ENCODE measurements around the gene KRTAP9-3. TPM values are rescaled to one million over a fixed set of nuclear protein-coding genes. Genes with fewer than 3 reads are reported as not detected.
"Not testable (repeated sequence)": the region's sequence is repeated elsewhere in the genome, so short reads cannot be mapped to it uniquely, and the experiment has no call there.

KRTAP9-3 gene
- total and polyA plus RNA-seq, 7 experiments from 2014 or later, result not detected

DNA sequence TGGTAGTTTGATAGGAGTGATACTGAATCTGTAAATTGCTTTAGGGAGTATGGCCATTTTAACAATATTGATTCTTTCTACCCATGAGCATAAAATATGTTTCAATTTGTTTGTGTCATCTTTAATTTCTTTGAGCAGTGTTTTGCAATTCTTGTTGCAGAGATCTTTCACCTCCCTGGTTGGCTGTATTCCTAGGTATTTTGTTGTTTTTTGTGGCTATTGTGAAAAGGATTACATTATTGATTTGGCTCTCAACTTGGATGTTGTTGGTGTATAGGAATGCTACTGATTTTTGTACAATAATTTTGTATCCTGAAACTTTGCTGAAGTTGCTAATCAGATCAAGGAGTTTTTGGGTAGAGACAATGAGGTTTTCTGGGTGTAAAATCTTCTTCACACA is 26.2 kb downstream of the KRTAP9-3 start:
- H3K4me3 ChIP-seq (ENCODE audit: low read length), result no peak overlapping the region
- H3K9me3 ChIP-seq (ENCODE audit: control insufficient read depth in 2 of 3, low read length in 3 of 3), result no peaks in the 10 kb centered on the region
- intact Hi-C loops (cut with micrococcal nuclease), result no loop called here
- Mint-ChIP-seq H3K27me3 (peaks cover 0 to 50% (median 16%) of the 10 kb centered on the region in 5 donors), H3K4me3 (no peak overlapping the region), H3K9me3 (no peaks in the 10 kb centered on the region), H3K4me1 (peaks cover 0 to 25% (median 14%) of the 10 kb centered on the region in 7 donors), H3K36me3 (no peaks in the 10 kb centered on the region), H3K27ac (no peak overlapping the region)
- no peaks in the 10 kb centered on the region for H3K4me1 ChIP-seq (ENCODE audit: control insufficient read depth in 2 of 2, insufficient read depth in 2 of 2, low read length in 2 of 2)
- POLR2A ChIA-PET, result no interaction called here
- no peak overlapping the region for H3K27ac ChIP-seq (ENCODE audit: low read depth, low read length)
- peaks cover 0 to 6% of the 10 kb centered on the region in 2 donors for H3K27me3 ChIP-seq (ENCODE audit: control insufficient read depth in 2 of 2, insufficient read depth in 2 of 2, low read length in 2 of 2)
- CTCF ChIA-PET, result no interaction called here
- ATAC-seq (no peak), DNase-seq (no peak)
- no peaks in the 10 kb centered on the region for H3K36me3 ChIP-seq (ENCODE audit: control insufficient read depth in 2 of 3, insufficient read depth in 3 of 3, low read length in 3 of 3)

DNA sequence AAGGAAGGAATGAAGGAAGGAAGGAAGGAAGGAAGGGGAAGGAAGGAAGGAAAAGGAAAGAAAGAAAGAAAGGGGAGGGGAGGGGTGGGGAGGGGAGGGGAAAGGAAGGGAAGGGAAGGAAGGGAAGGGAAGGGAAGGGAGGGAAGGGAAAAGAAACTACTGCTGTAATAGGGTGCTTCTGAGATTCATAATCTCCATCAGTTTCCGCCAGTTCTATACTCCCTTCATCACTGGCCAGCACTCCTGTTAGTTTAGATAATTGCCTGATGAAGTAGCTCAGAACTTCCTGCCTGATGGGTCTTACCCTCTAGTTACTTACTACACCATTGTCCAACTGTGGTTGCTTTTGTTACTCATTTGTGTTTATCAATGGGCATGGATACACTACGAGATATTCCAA is 31.0 kb downstream of the KRTAP9-3 start:
- H3K36me3 Mint-ChIP-seq, result no peaks in the 10 kb centered on the region
- no peaks in the 10 kb centered on the region for H3K36me3 ChIP-seq (ENCODE audit: control insufficient read depth in 2 of 3, insufficient read depth in 3 of 3, low read length in 3 of 3)
- ChIA-PET CTCF (interaction anchor here (0.7 kb wide), 1 partner anchor 49 kb away, joined by 3 read pairs; no protein-coding TSS in a partner anchor), POLR2A (no interaction called here)
- intact Hi-C loops (cut with micrococcal nuclease), result loop anchor here in 1 of 2 donors (5.0 kb wide), 1 partner anchor 44 kb away; the partner anchor contains the start of gene KRTAP16-1
- peaks cover 0 to 27% (median 13%) of the 10 kb centered on the region in 7 donors for H3K4me1 Mint-ChIP-seq
- H3K4me3 ChIP-seq (ENCODE audit: low read length), result no peak overlapping the region
- H3K9me3 Mint-ChIP-seq, result no peaks in the 10 kb centered on the region
- ATAC-seq (no peak), DNase-seq (no peak)
- no peaks in the 10 kb centered on the region for H3K4me1 ChIP-seq (ENCODE audit: control insufficient read depth in 2 of 2, insufficient read depth in 2 of 2, low read length in 2 of 2)
- H3K27ac Mint-ChIP-seq, result peak overlapping the region in 1 of 9 donors; percentile 5
- peaks cover 0 to 6% of the 10 kb centered on the region in 2 donors for H3K27me3 ChIP-seq (ENCODE audit: control insufficient read depth in 2 of 2, insufficient read depth in 2 of 2, low read length in 2 of 2)
- H3K4me3 Mint-ChIP-seq, result no peak overlapping the region
- H3K9me3 ChIP-seq (ENCODE audit: control insufficient read depth in 2 of 3, low read length in 3 of 3), result no peaks in the 10 kb centered on the region
- peaks cover 0 to 39% (median 14%) of the 10 kb centered on the region in 5 donors for H3K27me3 Mint-ChIP-seq
- H3K27ac ChIP-seq (ENCODE audit: low read depth, low read length), result no peak overlapping the region

DNA sequence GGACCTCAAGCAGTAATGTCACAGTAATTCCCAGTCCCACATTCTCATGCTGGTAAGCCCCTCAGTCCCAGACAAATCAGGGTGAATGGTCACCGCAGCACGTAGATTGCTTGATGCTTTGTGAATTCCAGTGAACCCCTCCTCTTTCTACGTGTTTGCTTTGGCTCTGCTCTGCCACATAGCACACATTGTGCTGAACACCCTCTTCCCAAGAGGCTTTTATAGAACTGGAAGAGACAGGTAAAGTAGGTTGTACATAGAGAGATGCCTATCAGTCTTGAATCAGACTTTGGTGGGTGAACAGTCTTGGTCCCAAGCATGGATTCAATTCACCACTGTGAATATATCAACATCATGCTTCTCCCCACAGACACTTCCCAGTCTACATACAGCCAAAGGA is 32.4 kb downstream of the KRTAP9-3 start:
- no peak overlapping the region for H3K4me3 Mint-ChIP-seq
- H3K4me1 Mint-ChIP-seq, result peaks cover 0 to 27% (median 15%) of the 10 kb centered on the region in 7 donors
- no peak overlapping the region for H3K4me3 ChIP-seq (ENCODE audit: low read length)
- H3K9me3 Mint-ChIP-seq, result no peaks in the 10 kb centered on the region
- no peaks in the 10 kb centered on the region for H3K27me3 ChIP-seq (ENCODE audit: control insufficient read depth in 2 of 2, insufficient read depth in 2 of 2, low read length in 2 of 2)
- DNase-seq, result no peak
- ChIA-PET CTCF (no interaction called here), POLR2A (no interaction called here)
- no peak overlapping the region for H3K27ac ChIP-seq (ENCODE audit: low read depth, low read length)
- no peaks in the 10 kb centered on the region for H3K9me3 ChIP-seq (ENCODE audit: control insufficient read depth in 2 of 3, low read length in 3 of 3)
- no peak overlapping the region for H3K27ac Mint-ChIP-seq
- no peaks in the 10 kb centered on the region for H3K4me1 ChIP-seq (ENCODE audit: control insufficient read depth in 2 of 2, insufficient read depth in 2 of 2, low read length in 2 of 2)
- H3K36me3 Mint-ChIP-seq, result no peaks in the 10 kb centered on the region
- peaks cover 0 to 33% (median 5%) of the 10 kb centered on the region in 5 donors for H3K27me3 Mint-ChIP-seq
- no peaks in the 10 kb centered on the region for H3K36me3 ChIP-seq (ENCODE audit: control insufficient read depth in 2 of 3, insufficient read depth in 3 of 3, low read length in 3 of 3)
- intact Hi-C loops (cut with micrococcal nuclease), result loop anchor here in 1 of 2 donors (1.0 to 5.0 kb wide), 2 partner anchors 14 to 43 kb away; partner anchors contain the start of gene KRTAP16-1
- ATAC-seq, result no peak

DNA sequence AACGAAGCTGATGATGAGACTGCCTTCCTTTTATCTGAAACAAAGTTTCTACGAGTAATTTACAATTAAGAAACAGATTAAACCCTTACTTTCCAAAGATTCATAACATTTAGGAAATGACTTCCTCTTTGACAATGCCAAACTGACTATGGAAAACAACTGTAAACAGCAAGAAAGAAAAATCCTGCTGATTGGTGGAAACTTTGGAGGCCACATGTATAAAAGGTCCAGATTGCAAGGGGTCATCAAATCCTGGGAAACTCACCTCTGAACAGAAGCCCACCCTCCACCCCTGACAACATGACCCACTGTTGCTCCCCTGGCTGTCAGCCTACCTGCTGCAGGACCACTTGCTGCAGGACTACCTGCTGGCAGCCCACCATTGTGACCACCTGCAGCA is 32.8 kb downstream of the KRTAP9-3 start, which contains the start of gene KRTAP9-6:
KRTAP9-6 (plus strand) TSS at position 301 of the 400 bp plus-strand sequence; CDS start at position 301, 0 bp downstream.
- H3K27me3 Mint-ChIP-seq, result peaks cover 0 to 30% (median 5%) of the 10 kb centered on the region in 5 donors
- H3K36me3 ChIP-seq (ENCODE audit: control insufficient read depth in 2 of 3, insufficient read depth in 3 of 3, low read length in 3 of 3), result no peaks in the 10 kb centered on the region
- ChIA-PET CTCF (no interaction called here), POLR2A (no interaction called here)
- no peak within 1 kb of the TSS for H3K27ac Mint-ChIP-seq
- H3K4me3 ChIP-seq (ENCODE audit: low read length), result no peak within 1 kb of the TSS
- no peaks in the 10 kb centered on the region for H3K4me1 ChIP-seq (ENCODE audit: control insufficient read depth in 2 of 2, insufficient read depth in 2 of 2, low read length in 2 of 2)
- peaks cover 0 to 27% (median 15%) of the 10 kb centered on the region in 7 donors for H3K4me1 Mint-ChIP-seq
- H3K36me3 Mint-ChIP-seq, result no peaks in the 10 kb centered on the region
- ATAC-seq, result no peak
- no peak within 1 kb of the TSS for H3K27ac ChIP-seq (ENCODE audit: low read depth, low read length)
- no peaks in the 10 kb centered on the region for H3K9me3 Mint-ChIP-seq
- no peaks in the 10 kb centered on the region for H3K27me3 ChIP-seq (ENCODE audit: control insufficient read depth in 2 of 2, insufficient read depth in 2 of 2, low read length in 2 of 2)
- no peaks in the 10 kb centered on the region for H3K9me3 ChIP-seq (ENCODE audit: control insufficient read depth in 2 of 3, low read length in 3 of 3)
- H3K4me3 Mint-ChIP-seq, result no peak within 1 kb of the TSS
- intact Hi-C loops (cut with micrococcal nuclease), result no loop called here
- DNase-seq, result no peak

DNA sequence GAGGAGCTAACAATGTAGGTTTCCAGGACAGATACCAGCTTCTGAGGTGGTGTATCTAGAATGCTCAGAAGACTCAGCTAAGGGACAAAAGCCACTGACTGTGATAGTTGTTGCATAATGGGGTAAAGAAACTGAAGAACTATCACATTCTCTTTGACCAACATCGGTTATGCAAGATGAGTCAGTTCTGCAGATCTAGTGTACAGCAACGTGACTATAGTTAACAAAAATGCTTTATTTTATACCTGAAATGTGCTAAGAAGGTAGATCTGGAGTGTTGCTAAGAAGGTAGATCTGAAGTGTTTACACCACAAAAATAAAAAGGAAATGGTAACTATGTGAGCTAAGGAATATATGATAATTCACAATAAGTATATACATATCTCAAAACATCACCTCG is 35.5 kb downstream of the KRTAP9-3 start:
- Histone ChIP-seq H3K4me1 (ENCODE audit: control insufficient read depth in 2 of 2, insufficient read depth in 2 of 2, low read length in 2 of 2) (no peaks in the 10 kb centered on the region), H3K27me3 (ENCODE audit: control insufficient read depth in 2 of 2, insufficient read depth in 2 of 2, low read length in 2 of 2) (no peaks in the 10 kb centered on the region), H3K27ac (ENCODE audit: low read depth, low read length) (no peak overlapping the region), H3K36me3 (ENCODE audit: control insufficient read depth in 2 of 3, insufficient read depth in 3 of 3, low read length in 3 of 3) (no peaks in the 10 kb centered on the region), H3K9me3 (ENCODE audit: control insufficient read depth in 2 of 3, low read length in 3 of 3) (no peaks in the 10 kb centered on the region), H3K4me3 (ENCODE audit: low read length) (no peak overlapping the region)
- DNase-seq, result no peak
- Mint-ChIP-seq H3K4me3 (no peak overlapping the region), H3K4me1 (peaks cover 0 to 22% (median 8%) of the 10 kb centered on the region in 7 donors), H3K27me3 (peaks cover 0 to 22% (median 5%) of the 10 kb centered on the region in 5 donors), H3K36me3 (no peaks in the 10 kb centered on the region), H3K9me3 (no peaks in the 10 kb centered on the region), H3K27ac (no peak overlapping the region)
- ATAC-seq, result no peak
- ChIA-PET POLR2A (no interaction called here), CTCF (no interaction called here)
- intact Hi-C loops (cut with micrococcal nuclease), result no loop called here

DNA sequence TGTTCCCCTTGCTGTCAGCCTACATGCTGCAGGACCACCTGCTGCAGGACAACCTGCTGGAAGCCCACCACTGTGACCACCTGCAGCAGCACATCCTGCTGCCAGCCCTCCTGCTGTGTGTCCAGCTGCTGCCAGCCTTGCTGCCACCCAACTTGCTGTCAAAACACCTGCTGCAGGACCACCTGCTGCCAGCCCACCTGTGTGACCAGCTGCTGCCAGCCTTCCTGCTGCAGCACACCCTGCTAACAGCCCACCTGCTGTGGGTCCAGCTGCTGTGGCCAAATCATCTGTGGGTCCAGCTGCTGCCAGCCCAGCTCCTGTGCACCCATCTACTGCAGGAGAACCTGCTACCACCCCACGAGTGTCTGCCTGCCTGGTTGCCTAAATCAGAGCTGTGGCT is 39.1 kb downstream of the KRTAP9-3 start:
- not testable (repeated sequence) for H3K4me3 ChIP-seq (ENCODE audit: low read length)

DNA sequence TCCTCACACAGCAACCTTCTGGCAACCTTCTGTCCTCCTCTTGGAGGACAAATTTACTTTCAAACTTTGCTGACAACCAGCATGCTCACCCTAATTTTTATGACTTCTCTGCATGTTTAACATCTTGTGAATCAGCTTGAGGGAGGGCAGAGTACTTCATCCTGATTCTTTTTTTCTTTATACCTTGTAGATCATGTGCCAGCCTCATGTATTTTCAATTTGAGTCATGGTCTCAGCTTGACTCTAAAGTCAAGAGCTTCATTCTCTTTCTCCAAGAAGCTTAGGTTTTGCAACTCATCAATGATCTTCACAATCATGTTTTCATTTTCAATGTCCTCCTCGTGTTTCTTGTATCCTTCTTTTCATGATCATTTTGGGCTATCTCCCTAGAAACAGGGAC is 39.6 kb downstream of the KRTAP9-3 start:
- no peak overlapping the region for H3K4me3 Mint-ChIP-seq
- CTCF ChIA-PET, result no interaction called here
- H3K27me3 Mint-ChIP-seq, result peaks cover 4 to 10% (median 5%) of the 10 kb centered on the region in 5 donors
- no peaks in the 10 kb centered on the region for H3K4me1 ChIP-seq (ENCODE audit: control insufficient read depth in 2 of 2, insufficient read depth in 2 of 2, low read length in 2 of 2)
- no peaks in the 10 kb centered on the region for H3K36me3 Mint-ChIP-seq
- ATAC-seq (no peak), DNase-seq (no peak)
- no peak overlapping the region for H3K4me3 ChIP-seq (ENCODE audit: low read length)
- no peak overlapping the region for H3K27ac Mint-ChIP-seq
- no peaks in the 10 kb centered on the region for H3K36me3 ChIP-seq (ENCODE audit: control insufficient read depth in 2 of 3, insufficient read depth in 3 of 3, low read length in 3 of 3)
- POLR2A ChIA-PET, result no interaction called here
- H3K9me3 ChIP-seq (ENCODE audit: control insufficient read depth in 2 of 3, low read length in 3 of 3), result no peaks in the 10 kb centered on the region
- no peaks in the 10 kb centered on the region for H3K27me3 ChIP-seq (ENCODE audit: control insufficient read depth in 2 of 2, insufficient read depth in 2 of 2, low read length in 2 of 2)
- peaks cover 0 to 21% (median 2%) of the 10 kb centered on the region in 7 donors for H3K4me1 Mint-ChIP-seq
- intact Hi-C loops (cut with micrococcal nuclease), result no loop called here
- H3K27ac ChIP-seq (ENCODE audit: low read depth, low read length), result no peak overlapping the region
- H3K9me3 Mint-ChIP-seq, result no peaks in the 10 kb centered on the region

More for the DNA sequence above, 39.1 kb downstream of the KRTAP9-3 start:
- peaks cover 0 to 20% (median 2%) of the 10 kb centered on the region in 7 donors for H3K4me1 Mint-ChIP-seq
- H3K27ac Mint-ChIP-seq; H3K36me3 ChIP-seq (ENCODE audit: control insufficient read depth in 2 of 3, insufficient read depth in 3 of 3, low read length in 3 of 3); H3K4me3 Mint-ChIP-seq; H3K27me3 Mint-ChIP-seq; H3K27me3 ChIP-seq (ENCODE audit: control insufficient read depth in 2 of 2, insufficient read depth in 2 of 2, low read length in 2 of 2); H3K27ac ChIP-seq (ENCODE audit: low read depth, low read length); POLR2A ChIA-PET; H3K9me3 ChIP-seq (ENCODE audit: control insufficient read depth in 2 of 3, low read length in 3 of 3); CTCF ChIA-PET; intact Hi-C loops (cut with micrococcal nuclease); H3K36me3 Mint-ChIP-seq; H3K9me3 Mint-ChIP-seq; ATAC-seq; DNase-seq; H3K4me1 ChIP-seq (ENCODE audit: control insufficient read depth in 2 of 2, insufficient read depth in 2 of 2, low read length in 2 of 2): not testable (repeated sequence)

All from naive thymus-derived CD4-positive, alpha-beta T cell (primary cell).